ENCODE measurements around the gene SDS.

The SDS gene

DNA sequence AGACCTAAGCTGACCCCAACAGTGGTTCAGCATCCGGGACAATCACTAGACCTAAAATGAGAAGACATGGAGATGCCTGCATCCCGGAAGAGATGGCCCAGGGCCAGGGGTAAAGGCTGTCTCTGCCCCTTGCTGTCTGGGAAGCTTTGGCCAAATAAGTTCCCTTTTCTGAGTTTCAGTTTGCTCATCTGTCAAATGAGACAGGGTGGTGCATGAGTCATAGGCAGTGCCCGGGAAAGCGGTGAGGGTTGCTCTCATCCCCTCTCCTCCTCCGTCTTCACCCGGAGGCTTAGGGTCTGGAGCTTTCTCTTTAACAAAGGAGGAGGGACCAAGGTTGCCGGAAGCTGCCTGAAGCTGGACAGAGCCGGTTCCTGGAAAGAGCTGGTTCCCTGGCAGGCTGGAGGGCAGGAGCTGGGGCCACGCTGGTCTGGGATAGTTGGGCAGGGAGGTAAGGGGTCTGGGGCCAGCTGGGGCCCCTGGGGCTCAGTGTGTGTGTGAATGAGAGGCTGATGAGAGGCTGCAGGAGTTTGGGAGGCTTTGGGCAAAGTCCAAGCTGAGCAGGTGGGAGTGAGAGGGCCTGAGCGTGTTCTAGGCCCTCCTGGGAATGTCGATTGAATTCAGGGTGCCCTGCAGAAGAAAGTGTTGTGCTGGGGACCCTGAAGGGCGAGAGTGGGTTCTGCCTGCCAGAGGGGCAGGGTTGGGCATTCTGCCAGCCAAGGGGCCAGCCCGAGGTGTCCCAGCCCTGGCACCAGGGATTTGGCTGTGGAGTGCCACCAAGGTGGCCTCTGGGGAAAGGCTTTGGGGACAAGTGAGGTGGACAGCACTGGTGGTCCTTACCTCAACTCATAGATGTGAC, 18.6 kb upstream of the SDS start, which contains the start of gene SDSL:
Gene SDSL, plus strand, starts transcription at position 351 of the 856 bp plus-strand sequence. CDS start 5,603 bp downstream, outside the sequence.
- DNase-seq (ENCODE audit: low read depth in 2 of 2) = peak; percentile 82 to 87
- peak within 1 kb of the TSS; percentile 69 to 72 for H3K4me3 ChIP-seq (replicated peaks in 1 of 2; ENCODE audit: low read depth in 2 of 2, low read length in 2 of 2)

GRCh38 chr12:113420996-113421595, 17.4 kb upstream of the SDS start:
- no peak overlapping the region for H3K4me3 ChIP-seq (replicated peaks in 1 of 2; ENCODE audit: low read depth in 2 of 2, low read length in 2 of 2)
- no peak for TF ChIP-seq CTCF (IDR thresholded peaks at IDR 0.05; ENCODE audit: low read depth, low read length)
- DNase-seq (ENCODE audit: low read depth in 2 of 2) = no peak

More for the DNA sequence above, 18.6 kb upstream of the SDS start, which contains the start of gene SDSL:
- no peak for TF ChIP-seq CTCF (IDR thresholded peaks at IDR 0.05; ENCODE audit: low read depth, low read length)

DNA sequence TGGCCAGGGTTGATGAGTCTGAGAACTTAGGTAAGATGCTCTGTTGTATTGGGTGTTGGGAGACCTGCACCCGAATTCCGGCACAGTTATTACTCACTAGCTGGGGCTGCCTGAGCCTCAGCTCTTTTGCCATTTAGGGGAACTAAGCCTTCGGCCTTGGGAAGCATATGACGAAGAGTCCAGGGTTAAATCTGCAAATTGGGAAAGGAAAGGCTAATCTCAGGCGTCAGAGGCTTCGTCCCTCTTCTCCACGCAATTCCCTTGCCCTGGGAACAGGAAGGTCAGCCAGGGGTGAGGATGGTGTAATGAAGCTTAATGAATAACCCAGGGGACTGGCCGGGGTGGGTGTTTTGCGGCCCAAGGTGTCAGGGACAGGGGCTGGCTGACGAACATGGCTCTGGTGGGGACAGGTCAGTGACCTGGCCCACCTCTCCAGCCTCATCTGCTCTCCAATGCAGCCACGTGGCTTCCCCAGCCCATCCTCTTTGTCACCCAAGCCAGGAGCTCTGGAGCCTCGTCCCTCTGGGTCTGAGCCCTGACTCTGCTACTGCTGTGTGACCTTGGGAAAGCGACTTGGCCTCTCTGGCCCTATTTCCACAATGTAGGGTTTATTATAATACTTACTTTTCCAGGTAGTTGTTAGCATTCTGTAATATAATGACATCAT, 14.7 kb upstream of the SDS start:
- TF ChIP-seq CTCF (IDR thresholded peaks at IDR 0.05; ENCODE audit: low read depth, low read length) = no peak
- no peak overlapping the region for H3K4me3 ChIP-seq (replicated peaks in 1 of 2; ENCODE audit: low read depth in 2 of 2, low read length in 2 of 2)
- peak; percentile 26 to 79 for DNase-seq (ENCODE audit: low read depth in 2 of 2)

GRCh38 chr12:113416091-113416754, 12.5 kb upstream of the SDS start:
- no peak overlapping the region for H3K4me3 ChIP-seq (replicated peaks in 1 of 2; ENCODE audit: low read depth in 2 of 2, low read length in 2 of 2)
- TF ChIP-seq CTCF (IDR thresholded peaks at IDR 0.05; ENCODE audit: low read depth, low read length) = no peak
- DNase-seq (ENCODE audit: low read depth in 2 of 2) = no peak

- DNase-seq (ENCODE audit: low read depth in 2 of 2) = no peak
- no peak for TF ChIP-seq CTCF (IDR thresholded peaks at IDR 0.05; ENCODE audit: low read depth, low read length)
- no peak overlapping the region for H3K4me3 ChIP-seq (replicated peaks in 1 of 2; ENCODE audit: low read depth in 2 of 2, low read length in 2 of 2)
These were observed 10.9 kb upstream of the SDS start for GRCh38 chr12:113414519-113415038.

DNA sequence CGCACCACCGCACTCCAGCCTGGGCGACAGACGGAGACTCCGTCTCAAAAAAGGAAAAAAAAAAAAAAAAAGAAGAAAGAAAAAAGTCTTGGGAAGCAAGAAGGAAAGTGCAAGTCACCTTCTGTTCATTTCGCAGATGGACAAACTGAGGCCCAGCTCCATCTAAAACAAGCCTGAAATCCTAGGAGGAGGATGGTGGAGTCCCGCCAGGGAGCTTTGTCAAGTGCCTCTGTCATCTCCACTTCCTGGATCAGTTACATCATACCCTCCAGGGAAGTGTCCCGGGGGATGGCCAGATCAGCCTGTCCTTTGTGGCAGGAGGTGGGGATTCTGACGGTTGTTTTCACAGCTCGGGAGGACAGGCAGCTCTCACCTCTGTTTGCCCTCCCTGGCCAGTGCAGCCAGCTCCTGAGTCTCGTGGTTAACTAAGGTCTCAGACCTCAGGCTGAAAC, 9.8 kb upstream of the SDS start:
- no peak overlapping the region for H3K4me3 ChIP-seq (replicated peaks in 1 of 2; ENCODE audit: low read depth in 2 of 2, low read length in 2 of 2)
- peak; percentile 49 to 55 for DNase-seq (ENCODE audit: low read depth in 2 of 2)
- TF ChIP-seq CTCF (IDR thresholded peaks at IDR 0.05; ENCODE audit: low read depth, low read length) = no peak
